ENCODE data around the gene ESR1.
"Not testable (repeated sequence)": the region's sequence is repeated elsewhere in the genome, so short reads cannot be mapped to it uniquely, and the experiment has no call there.

ESR1 gene

DNA sequence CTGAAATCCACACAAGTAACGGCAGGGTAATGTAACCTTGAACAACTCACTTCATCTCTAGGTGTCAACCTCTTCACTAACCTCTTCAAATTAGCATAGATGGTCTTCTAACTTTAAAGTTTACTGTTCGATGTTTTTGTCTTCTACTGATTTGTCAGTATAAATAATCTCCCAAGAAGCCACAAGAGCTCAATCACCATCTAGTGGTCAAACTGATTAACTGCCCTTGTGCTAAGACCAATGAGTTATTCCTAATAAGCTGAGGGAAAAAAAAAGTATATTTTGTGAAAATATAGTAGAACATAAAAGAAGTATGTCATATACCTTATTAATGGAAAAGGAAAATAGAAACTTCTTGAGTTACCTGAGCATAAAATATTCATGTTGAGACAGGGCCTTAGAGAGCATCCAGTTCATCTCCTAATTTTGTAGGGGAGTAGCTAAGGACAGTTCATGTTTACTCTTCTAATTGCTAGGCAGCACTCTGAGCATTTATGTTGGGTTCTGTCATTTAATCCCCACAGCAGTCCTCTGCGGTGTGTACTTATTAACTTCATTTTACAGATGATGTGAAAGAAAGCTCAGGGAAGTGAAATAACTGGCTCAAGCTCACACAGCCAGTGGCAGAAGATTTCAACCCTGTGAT lies 317.1 kb downstream of the ESR1 start:
- in situ Hi-C loops (cut with MboI; ENCODE audit: low sequenced_read_pairs): no loop called here

DNA sequence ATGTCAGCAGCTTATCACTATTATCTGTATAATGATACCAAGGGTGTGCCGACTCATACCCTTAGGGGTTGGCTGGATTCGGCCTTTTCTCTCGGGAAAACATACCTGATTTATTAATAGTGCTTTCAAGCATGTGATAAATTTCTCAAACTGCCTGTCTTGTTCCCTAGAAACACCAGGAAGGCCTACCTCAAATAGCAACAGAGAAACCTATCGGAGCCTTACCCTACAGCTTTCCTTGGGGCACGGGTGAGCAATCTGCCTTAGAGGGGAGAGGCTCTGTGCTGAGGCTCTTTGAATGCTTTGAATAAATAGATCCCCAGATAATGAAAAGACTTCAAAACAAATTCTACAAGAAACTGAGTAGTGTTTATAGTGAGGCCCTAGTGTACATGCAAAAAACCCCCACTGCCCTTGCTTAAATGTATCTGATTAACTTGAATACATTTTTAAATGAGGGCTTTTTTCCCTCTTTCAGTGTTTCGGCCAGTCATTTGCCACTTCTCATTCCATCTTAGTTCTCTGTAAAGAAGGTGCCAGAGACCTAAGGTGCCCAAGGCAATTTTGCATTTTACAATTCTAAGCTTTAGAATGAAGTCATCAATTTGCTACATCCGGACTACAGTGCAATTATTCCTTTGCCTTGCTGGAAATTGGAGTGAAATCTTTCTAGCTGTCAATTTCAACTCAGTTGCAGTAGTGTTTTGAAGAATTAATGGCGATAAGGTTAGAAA lies 320.1 kb downstream of the ESR1 start:
- in situ Hi-C loops (cut with MboI; ENCODE audit: low sequenced_read_pairs): no loop called here

DNA sequence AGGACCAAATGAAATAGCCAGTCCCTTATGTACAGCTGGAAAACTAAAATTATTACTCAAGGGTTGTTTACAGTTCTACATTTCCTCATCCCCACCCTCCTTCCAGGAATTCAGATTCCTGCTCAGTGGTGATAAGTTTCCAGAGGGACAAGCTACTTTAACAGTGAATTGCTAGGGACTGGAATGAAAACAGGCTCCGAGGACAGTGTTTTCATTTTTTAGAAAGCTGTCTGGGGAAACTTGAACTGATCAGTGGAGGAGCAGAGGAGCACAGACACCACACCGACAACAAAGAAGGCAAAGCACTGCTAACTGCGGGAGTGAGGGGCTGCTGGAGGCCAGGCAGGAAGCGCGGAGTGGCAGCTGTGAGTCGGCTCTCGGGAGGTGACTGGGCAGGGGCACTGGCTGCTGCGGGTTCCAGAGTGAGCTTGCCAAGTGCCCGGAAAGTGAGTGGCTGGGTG lies 322.2 kb downstream of the ESR1 start:
- in situ Hi-C loops (cut with MboI; ENCODE audit: low sequenced_read_pairs): no loop called here

DNA sequence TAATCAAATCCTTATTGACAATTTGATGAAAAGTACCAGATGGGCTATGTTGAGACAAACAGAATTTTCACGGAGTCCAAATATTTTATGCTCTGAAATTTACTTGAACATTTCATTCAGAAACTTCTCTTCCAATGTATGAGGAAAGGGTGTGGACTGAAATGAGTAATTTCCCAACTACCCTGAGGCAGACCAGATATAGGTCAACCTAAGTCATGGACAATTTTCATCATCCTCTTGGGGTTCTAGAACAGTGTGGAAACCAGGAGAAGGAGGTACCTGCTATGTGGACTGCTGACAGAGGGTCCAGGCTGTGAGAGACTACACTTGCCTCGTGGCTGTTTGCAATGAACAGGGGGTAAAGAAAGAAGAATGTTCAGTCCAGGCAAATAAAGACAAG lies 323.0 kb downstream of the ESR1 start:
- in situ Hi-C loops (cut with MboI; ENCODE audit: low sequenced_read_pairs): no loop called here

DNA sequence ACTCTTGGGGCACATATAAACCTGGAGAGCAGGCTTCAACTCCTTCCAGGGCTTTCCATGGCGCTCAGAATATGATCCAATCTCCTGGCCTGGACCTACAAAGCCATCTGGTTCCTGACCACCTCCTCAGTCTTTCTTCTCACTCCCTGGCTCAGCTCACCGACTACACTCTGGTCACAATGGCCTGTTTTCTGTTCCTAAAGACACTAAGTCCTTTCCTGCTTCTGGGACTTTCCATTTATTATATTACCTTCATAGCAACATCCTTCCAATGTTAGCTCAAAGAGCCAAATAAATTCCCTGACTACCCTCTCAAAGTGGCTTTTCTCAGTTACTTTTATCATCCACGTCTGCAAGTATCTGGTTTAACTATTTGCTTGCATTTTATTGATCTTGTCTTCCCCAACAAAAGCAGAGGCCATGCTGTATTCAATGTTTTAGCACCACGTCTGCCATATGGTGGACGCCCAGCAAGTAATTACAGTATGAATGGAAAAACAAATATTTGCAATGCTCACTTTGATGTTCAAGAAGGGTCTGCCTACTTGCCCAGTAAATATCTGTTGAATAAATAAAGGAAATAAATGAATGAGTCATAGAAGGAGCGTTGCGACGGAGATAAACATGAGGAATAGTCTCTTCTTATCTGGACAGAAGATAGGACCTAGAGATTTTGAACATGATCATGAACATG lies 328.4 kb downstream of the ESR1 start:
- in situ Hi-C loops (cut with MboI; ENCODE audit: low sequenced_read_pairs): no loop called here

DNA sequence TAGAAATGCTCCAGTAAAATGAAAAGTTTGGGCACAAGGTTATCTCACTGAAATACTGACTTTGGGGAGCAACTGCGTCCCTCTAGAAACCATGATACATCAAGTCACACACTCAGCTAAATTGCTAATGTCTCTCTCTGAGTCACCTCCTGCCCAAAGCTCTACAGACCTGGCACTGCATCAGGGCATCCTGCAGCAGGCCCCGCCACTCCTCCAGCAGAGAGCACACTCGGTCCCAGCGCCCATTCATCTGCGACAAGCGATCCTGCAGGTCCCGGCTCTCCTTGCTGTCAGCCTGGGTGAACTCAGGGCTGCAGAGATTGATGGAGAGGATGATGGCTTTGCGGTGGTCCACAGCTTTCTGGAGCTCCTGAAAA lies 329.0 kb downstream of the ESR1 start:
- in situ Hi-C loops (cut with MboI; ENCODE audit: low sequenced_read_pairs): no loop called here

DNA sequence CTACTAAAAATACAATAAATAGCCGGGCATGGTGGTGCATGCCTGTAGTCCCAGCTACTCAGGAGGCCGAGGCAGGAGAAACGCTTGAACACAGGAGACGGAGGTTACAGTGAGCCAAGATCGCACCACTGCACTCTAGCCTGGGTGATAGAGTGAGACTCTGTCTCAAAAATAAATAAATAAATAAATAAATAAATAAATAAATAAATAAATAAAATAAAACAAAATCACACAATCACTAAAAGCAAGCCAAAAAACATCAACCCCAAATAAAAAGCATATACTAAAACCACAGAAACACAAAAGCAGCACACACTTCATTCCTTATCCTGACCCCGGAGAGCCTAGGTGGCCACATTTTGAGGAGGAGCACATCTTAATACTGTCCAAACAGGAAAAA lies 330.9 kb downstream of the ESR1 start:
- in situ Hi-C loops (cut with MboI; ENCODE audit: low sequenced_read_pairs): not testable (repeated sequence)

DNA sequence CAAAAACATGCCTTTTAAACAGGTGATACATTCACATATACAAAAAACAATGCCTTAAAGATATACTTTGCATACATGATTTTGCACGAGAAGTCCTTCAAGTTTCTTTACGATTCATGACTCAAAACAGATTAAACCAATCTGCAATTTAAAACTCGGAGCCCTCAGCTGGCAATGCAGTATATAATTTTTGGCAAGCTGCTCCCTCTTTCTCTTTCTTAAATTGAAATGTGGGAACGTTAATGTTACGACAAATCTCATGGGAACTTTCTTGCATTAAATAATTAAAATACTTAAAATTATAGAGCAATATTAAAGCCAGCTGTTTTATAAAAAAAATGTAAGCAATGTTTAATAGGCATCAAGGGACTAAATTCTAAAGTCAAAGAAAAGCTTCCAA lies 334.6 kb downstream of the ESR1 start:
- in situ Hi-C loops (cut with MboI; ENCODE audit: low sequenced_read_pairs): no loop called here

DNA sequence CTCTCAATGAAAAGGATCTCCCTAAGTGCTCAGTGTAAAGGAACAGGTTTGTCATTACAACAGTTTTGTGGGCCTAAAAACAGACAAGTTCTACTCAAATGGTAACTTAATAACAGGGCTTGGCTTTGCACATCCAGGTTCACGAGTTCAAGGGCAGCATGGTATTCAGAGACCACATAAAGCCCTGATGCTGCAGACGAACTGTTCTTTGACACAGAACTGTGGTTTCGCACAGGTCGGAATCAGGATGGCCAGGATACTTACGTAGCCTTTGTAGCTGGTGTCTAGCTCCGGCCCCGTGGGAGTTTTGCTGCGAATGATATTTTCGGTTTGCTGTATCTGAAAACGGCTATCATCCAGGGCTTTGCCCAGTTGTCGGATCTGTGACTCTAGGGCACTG lies 335.9 kb downstream of the ESR1 start:
- in situ Hi-C loops (cut with MboI; ENCODE audit: low sequenced_read_pairs): no loop called here

DNA sequence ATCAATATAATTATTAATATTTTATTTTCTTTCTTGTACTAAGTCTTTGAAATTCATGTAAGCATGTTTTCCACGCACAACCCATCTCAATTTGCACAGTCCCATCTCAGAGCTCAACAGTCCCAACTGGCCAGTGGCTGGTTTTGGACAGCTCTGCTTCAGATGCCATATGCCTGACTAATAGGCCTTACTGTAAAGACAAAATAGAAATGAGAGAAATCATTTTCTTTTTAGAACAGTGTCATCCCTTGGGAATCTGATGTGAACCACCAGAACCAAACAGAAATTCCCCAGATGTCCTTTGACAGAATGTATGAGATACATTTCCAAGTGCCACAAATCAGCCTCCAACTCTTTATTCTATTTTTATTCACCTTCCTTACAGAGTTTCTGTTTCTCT lies 338.9 kb downstream of the ESR1 start:
- in situ Hi-C loops (cut with MboI; ENCODE audit: low sequenced_read_pairs): no loop called here

DNA sequence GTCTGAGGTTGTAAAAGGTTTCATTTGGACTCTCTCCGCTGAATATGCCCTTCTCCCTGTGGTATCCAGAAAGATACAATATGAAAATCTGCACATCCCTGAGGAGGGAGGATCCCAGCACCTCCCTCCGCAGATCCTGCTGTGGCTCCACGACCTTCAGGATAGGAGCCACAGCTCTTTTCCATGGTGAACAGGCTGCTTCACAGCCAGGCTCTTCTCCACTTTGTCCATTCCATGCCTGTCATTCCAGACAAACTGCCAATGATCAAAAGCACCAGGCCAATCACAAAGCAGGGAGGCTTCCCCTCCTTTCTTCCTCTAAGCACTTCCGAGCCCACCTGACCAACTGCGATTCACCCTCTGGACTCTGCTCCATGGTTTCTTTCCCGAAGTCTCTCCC lies 339.8 kb downstream of the ESR1 start:
- in situ Hi-C loops (cut with MboI; ENCODE audit: low sequenced_read_pairs): no loop called here

DNA sequence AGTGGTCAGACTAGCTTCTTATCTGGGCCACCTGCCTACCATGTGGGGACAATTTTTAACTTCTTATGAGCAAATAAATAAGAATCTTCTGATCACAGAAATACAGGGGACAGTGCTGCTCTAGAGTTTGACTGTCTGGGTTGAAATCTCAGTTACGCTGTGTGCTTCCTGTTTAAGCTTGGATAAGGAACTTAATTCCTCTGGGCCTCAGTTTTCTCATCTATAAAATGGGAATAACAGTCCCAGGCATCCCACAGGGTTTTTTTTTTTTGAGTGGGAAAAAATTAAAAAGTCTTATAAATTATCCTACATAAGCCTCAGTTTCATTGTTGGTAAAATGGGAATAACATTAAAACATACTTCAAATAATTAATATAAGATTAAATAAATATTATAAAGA lies 340.9 kb downstream of the ESR1 start:
- in situ Hi-C loops (cut with MboI; ENCODE audit: low sequenced_read_pairs): no loop called here

DNA sequence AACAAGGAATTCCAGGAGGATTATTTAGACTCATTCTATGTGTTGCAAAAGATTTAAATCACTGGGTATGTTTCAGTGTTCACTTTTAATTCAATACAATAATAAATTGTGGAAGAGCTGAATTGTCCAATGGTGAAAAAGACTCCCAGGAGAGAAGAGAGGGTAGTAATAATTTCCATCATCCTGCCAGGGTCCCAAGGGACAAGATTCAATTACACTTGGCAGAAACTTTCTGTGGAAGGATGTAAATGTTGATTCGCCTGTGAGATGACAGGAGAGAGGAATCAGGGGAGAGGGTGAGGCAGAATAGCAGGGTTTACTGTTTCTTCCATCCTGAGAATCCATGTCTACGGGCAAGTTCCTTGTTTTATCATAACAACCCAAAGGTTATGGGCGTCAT lies 342.7 kb downstream of the ESR1 start:
- in situ Hi-C loops (cut with MboI; ENCODE audit: low sequenced_read_pairs): no loop called here

DNA sequence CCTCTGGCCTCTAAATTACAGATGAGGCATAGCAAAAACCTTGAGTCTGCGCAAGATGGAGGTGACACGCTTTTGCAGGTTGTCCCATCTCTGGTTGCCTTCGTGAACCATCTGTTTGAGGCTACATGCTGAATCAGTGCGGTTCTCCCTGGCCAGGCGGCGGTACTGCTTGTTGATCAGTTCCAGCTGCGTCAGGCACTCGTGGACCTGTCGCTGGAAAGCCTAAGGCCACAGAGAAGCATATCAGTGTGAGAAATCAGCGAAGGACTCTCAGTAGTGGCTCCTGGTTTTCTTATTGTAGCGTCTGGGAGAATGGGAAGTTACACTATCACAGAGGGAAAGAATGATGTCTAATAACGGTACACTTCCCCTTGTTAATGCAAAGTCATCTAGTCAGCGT lies 344.4 kb downstream of the ESR1 start:
- in situ Hi-C loops (cut with MboI; ENCODE audit: low sequenced_read_pairs): no loop called here

DNA sequence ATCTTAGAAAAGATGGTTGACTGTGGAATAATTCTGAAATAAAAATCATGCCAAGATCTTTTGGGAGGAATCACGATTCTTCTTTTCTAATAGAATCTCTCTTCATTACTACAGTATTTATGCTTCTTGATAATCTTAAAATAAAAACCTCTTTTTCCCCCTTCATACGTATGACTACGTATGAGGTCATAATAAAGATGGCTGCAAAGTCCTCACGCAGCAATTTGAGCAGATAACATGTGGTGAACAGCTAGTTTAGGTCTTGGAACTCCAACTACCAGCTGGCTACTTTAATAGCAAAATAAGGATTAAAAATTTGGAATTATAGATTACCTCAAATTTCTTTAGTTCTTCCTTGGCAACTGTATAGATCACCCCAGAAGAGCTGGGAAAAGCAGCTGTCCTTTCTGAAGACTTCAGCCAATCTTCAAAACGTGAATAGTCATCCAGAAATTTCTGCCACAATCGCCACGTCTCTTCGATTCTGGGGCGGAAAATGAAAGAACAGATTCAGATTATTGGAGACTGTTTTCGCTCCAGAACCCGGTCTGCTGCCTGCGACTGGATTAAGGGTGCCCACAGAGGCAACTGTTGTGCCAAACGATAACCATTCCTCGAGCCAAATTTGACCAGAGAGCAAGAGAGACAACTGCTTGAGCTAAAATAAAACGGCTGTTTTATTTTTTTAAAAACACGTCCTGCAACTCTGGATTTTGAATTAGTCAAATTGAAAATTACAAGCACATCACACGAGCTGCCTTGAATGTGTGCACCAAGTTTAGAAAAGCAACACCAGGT lies 347.3 kb downstream of the ESR1 start:
- in situ Hi-C loops (cut with MboI; ENCODE audit: low sequenced_read_pairs): no loop called here

DNA sequence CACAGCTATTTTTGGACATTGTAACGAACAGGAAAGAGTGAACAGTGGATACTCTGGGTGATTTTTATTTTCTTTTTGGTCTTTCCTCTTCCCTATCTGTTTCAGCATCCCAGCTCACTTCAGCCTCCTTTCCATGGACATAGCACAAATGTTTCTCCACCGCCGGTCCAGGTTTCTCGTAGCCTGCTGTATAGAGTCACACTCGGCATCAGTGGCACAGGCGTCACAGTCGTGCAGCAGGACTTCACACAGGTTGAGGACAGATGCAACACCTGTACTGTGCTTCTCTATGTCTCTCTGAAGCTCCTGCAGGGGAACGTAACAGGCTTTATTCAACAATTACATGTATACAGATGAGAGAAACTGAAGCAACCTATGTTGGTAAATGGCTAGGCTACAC lies 348.3 kb downstream of the ESR1 start:
- in situ Hi-C loops (cut with MboI; ENCODE audit: low sequenced_read_pairs): no loop called here

DNA sequence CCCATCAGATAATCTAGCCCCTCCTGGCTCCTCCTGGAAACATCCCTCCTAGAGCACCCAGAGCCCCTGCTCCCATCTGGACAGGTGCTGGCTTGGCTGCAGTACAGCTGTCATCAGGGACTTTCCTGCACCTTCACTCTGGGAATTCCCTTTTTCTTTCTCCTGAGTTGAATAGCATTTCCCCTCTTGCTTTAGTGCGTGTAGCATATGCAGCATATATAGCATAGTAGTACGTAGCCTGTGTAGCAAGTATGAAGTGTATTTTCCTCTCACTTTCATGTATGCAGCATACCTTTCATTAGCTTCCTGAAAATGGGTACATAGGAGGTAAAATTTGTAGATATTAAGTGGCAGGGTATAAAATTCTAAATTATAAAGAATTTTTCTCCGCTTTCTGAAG lies 352.9 kb downstream of the ESR1 start:
- in situ Hi-C loops (cut with MboI; ENCODE audit: low sequenced_read_pairs): no loop called here

DNA sequence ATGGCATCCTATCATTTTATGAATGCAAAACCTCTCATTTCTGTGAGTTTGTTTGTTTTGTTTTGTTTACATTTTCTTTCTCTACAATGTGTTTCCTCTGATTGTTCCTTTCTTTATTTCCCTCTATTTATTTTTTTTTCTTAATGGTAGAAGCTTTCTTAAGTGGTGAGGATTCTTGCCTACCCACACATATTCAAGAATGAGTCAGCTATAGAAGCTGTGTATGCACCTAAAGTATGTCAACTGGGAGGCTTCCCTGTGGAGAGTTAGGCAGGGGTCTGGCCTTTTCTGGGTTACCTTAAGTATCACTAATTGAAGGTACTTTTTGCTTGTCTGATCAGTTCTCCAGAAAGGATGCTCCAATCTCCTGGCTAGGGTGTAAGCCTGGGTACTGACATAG lies 354.0 kb downstream of the ESR1 start:
- in situ Hi-C loops (cut with MboI; ENCODE audit: low sequenced_read_pairs): no loop called here

DNA sequence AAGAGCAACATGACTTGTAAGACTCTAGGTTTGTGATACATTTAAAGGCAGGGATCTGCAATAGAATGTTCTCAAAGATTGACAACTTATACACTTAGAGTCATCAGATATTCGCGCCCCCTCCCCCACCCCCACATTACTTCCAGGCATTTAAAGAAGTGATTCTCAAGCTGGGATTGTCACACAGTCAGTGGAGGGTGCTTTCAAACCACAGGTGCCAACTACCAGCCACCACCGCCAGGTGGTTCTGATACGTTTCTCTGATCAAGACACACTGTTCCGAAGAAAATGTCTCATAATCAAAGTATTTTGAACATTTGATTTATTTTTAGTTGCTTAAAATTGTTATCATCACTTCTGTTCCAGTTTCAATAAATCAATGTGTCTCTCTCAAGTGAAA lies 357.5 kb downstream of the ESR1 start:
- in situ Hi-C loops (cut with MboI; ENCODE audit: low sequenced_read_pairs): no loop called here

DNA sequence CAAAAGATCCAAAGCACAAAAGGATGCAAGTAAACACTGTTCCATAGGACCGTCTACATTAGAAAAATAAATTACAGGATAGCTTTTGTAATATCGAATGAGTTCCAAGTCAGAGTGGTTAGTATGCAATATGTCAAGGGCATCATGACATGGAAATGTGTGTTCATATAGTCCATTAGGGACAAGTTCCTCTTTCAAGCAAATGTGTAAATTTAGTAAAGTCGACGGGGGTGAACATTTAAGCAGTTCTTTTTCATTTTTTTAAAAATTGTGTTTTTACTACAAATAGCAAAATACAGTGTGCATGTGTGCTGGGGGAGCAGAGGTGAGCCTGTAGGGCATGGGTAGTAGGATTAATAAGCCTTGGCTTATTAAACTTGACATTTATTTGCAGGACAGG lies 359.0 kb downstream of the ESR1 start:
- in situ Hi-C loops (cut with MboI; ENCODE audit: low sequenced_read_pairs): no loop called here

DNA sequence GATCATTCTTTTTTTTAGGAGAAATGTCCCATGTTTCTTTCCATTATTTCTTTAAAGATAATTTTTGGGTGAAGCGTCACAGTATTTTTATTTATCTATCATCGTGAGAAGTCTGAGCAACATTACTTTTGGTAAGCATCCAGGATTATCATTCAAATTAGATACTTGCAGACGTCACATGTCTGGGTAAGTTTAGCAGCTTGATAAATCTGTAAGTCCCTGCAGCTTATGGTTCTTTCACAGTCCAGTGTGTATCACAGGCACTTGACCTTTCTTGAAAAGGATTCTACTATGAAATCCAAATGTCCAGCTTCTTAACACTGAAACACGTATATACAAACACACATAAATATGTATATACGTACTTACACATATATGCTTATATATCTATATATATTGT lies 359.4 kb downstream of the ESR1 start:
- in situ Hi-C loops (cut with MboI; ENCODE audit: low sequenced_read_pairs): no loop called here
